Heart right ventricle (tissue), 16 donors: ENCODE results near the gene MFSD11. TPM values are rescaled to one million over a fixed set of nuclear protein-coding genes. Genes with fewer than 3 reads are reported as not detected.
"Not testable (repeated sequence)": the region's sequence is repeated elsewhere in the genome, so short reads cannot be mapped to it uniquely, and the experiment has no call there.

ENCODE experiments used
- ATAC-seq, 8 donors: fragments of 200-7000 bp; cut with Tn5 transposase; one replicate each; pipeline ENCODE4 v1.9.1; 2020; ENCODE audit warnings: mild to moderate bottlenecking in 8 of 8, moderate library complexity in 8 of 8, moderate number of reproducible peaks in 1 of 8
- DNase-seq, 2 donors: peaks; one replicate each; pipeline ENCODE4 v3.0.0-alpha.2; 2020
- H3K27ac ChIP-seq, 10 donors: fragments of 200-600 bp; sonication (generic) in 2 of 10; one replicate each; pipeline versions ENCODE4 v1.5.0 to v1.8.0; 2020 to 2022; ENCODE audit warnings: mild to moderate bottlenecking in 3 of 10
- H3K27me3 ChIP-seq, 7 donors: fragments of 200-600 bp; one replicate each; pipeline ENCODE4 v1.8.0; 2021 to 2022; ENCODE audit warnings: mild to moderate bottlenecking in 2 of 7
- H3K36me3 ChIP-seq, 9 donors: fragments of 200-600 bp; sonication (generic) in 1 of 9; one replicate each; pipeline versions ENCODE4 v1.5.0 to v1.8.0; 2020 to 2022; ENCODE audit warnings: mild to moderate bottlenecking in 2 of 9
- H3K4me1 ChIP-seq, 9 donors: fragments of 200-600 bp; sonication (generic) in 1 of 9; one replicate each; pipeline versions ENCODE4 v1.5.0 to v1.8.0; 2020 to 2022; ENCODE audit warnings: mild to moderate bottlenecking in 4 of 9
- H3K4me3 ChIP-seq, 10 donors: fragments of 200-600 bp; sonication (generic) in 2 of 10; one replicate each; pipeline versions ENCODE4 v1.5.0 to v1.8.0; 2020 to 2022; ENCODE audit warnings: mild to moderate bottlenecking in 7 of 10, moderate library complexity in 2 of 10
- H3K9me3 ChIP-seq, 11 donors: fragments of 200-600 bp in 10 of 11; sonication (generic) in 2 of 11; one replicate each; pipeline versions ENCODE4 v1.5.0 to v1.8.0; 2013 to 2022; ENCODE audit warnings: mild to moderate bottlenecking in 2 of 11, control low read depth in 1 of 11, moderate library complexity in 1 of 11
- WGBS, 2 donors: extraction: QIAGEN DNeasy Blood & Tissue Kit; methylation state at CpG; one replicate each; pipeline ENCODE4 v1.1.7; 2013; ENCODE audit warnings: inconsistent platforms in 1 of 2; 5-methylcytosine and 5-hydroxymethylcytosine counted together
- intact Hi-C, 10 donors: fragments of 100-400 bp; cut with DNase I; formaldehyde crosslinking; loops; one replicate each; pipeline versions ENCODE4 v1.11.1 to v1.14.2; 2022
- polyA plus RNA-seq, 2 donors: library from polyadenylated mRNA; stranded (reverse); fragments of 200-250 nt; gene quantifications; one replicate each; pipeline ENCODE4 v1.2.3, GENCODE V29; 2013
- total RNA-seq, 10 donors: library from RNA; stranded (reverse); fragmentation: NEBNext Ultra II Directional in 3 of 10; extraction: Animal tissue kit (Norgen Biotek cat#: 25700) in 3 of 10; gene quantifications; one replicate each; pipeline versions ENCODE4 v1.2.1 to v1.2.4, GENCODE V29; 2021 to 2023
- TF ChIP-seq, protein P1 (sequence below), 9 donors: fragments of 200-600 bp; sonication (generic) in 2 of 9; IDR thresholded peaks; one replicate each; pipeline versions ENCODE4 v1.5.0 to v1.8.0; 2021 to 2022; ENCODE audit warnings: antibody characterized with exemption in 9 of 9, mild to moderate bottlenecking in 5 of 9, moderate library complexity in 1 of 9
- donor health status: Arrhythmogenic right ventricular cardiomyopathy.
- donor health status: ischemic (EF 13 %, LVEDD 7.1; RV severe dilation, severe dysfunction).
- donor health status: healthy with polysubstance abuse.
- donor health status: DM: no; HTN: yes; CAD: no.
- donor health status: DM: no; HTN: no; CAD: no.
- donor health status: ischemic (EF 25% LVEDD 6.9; RV normal size, moderate dysfunction).
- donor health status: ischemic (EF 25% LVEDD 5.7; RV mildly dilated, moderate dysfunction).
- donor health status: healthy.
- donor health status: DM: yes; HTN: yes; CAD: no.
- donor health status: Ischemic cardiomyopathy.
- donor health status: ischemic (EF 35%, LVEDD 5.7; RV mildly dilated, moderate dysfunction).
- donor health status: nonischemic (EF 11% LVEDD 7.7; RV severe dilation, severe dysfunction).
- donor health status: DM: yes; HTN: yes; CAD: no.
- donor health status: PGD.
- donor health status: ischemic (EF 29% LVEDD 5.4; RV normal size, mild dysfunction).
- donor health status: nonischemic (EF 23%, LVEDD 6.1; RV moderate dilation, normal function).

Gene MFSD11
- total and polyA plus RNA-seq, 12 donors = 9.2 to 34.4 (median 28.9) TPM

DNA sequence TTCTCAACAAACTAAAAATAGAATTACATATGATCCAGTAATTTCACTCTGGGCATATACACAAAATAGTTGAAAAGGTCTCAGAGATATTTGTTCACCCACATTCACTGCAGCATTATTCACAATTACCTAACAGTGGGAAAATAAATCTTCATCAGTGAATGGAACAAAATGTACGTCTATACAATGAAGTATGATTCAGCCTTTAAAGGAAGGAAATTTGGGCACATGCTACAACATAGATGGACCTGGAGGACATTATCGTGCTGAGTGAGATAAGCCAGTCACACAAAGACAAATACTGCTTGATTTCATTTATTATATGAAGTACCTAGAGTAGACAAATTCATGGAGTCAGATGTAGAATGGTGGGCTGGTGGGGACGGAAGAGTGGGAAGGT, 47.0 kb downstream of the MFSD11 start:
- peaks cover 0 to 68% (median 17%) of the 10 kb centered on the region in 9 donors for H3K36me3 ChIP-seq
- no peak overlapping the region for H3K27ac ChIP-seq
- TF ChIP-seq, protein P1, sequence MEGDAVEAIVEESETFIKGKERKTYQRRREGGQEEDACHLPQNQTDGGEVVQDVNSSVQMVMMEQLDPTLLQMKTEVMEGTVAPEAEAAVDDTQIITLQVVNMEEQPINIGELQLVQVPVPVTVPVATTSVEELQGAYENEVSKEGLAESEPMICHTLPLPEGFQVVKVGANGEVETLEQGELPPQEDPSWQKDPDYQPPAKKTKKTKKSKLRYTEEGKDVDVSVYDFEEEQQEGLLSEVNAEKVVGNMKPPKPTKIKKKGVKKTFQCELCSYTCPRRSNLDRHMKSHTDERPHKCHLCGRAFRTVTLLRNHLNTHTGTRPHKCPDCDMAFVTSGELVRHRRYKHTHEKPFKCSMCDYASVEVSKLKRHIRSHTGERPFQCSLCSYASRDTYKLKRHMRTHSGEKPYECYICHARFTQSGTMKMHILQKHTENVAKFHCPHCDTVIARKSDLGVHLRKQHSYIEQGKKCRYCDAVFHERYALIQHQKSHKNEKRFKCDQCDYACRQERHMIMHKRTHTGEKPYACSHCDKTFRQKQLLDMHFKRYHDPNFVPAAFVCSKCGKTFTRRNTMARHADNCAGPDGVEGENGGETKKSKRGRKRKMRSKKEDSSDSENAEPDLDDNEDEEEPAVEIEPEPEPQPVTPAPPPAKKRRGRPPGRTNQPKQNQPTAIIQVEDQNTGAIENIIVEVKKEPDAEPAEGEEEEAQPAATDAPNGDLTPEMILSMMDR (IDR thresholded peaks at IDR 0.05) = no peak
- intact Hi-C loops = no loop called here
- H3K4me3 ChIP-seq = no peak overlapping the region
- WGBS, 2 donors = 79 to 82% methylated on average over 3 of the region's 3 CpGs
- no peaks in the 10 kb centered on the region for H3K9me3 ChIP-seq
- H3K4me1 ChIP-seq = no peaks in the 10 kb centered on the region
- ATAC-seq (no peak), DNase-seq (no peak)
- no peaks in the 10 kb centered on the region for H3K27me3 ChIP-seq

DNA sequence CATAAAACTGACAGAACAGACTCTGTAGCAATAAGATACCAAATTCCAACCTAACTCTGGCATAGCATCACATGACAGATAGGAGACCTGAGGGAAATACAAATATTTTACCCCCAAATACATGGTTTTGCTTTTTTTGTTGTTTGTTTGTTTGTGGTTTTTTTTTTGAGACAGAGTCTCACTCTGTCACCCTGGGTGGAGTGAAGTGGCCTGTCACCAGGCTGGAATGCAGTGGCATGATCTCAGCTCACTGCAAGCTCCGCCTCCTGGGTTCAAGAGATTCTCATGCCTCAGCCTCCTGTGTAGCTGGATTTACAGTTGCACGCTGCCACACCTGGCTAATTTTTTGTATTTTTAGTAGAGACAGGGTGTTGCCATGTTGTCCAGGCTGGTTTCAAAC, 49.9 kb downstream of the MFSD11 start:
- peak in 3 of 8 donors; percentile 54 to 59 (median 55) for ATAC-seq
- H3K27ac ChIP-seq = peak overlapping the region in 2 of 10 donors; percentile 24 to 30

DNA sequence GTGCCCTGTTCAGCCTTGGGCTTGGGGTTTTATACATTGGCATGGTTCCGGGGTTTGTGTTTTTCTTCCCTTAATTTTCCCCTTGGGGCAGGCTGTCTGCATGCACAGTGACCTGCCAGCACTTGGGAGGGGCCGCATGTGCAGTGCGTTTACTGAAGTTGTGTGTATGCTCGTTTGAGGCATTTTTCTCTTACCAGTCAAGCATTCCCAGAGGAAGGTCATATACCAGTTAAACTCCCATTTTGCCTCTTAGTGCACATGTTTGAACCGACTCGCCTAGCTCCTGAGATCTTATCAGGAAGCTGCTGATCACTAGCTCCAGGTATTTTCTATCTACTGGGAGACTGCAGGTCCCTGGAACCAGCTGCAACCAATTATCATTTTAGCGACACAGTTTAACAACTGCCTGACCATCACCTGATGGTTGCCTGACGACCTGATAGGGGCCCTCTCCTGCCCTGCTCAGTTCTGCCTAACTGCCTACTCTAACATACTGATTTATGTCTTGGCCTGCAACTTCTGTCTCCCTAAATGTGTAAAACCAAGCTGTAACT, 51.4 kb downstream of the MFSD11 start:
- DNase-seq = no peak
- no peak overlapping the region for H3K27ac ChIP-seq
- H3K9me3 ChIP-seq = no peaks in the 10 kb centered on the region
- peaks cover 0 to 15% (median 3%) of the 10 kb centered on the region in 9 donors for H3K4me1 ChIP-seq
- H3K27me3 ChIP-seq = no peaks in the 10 kb centered on the region
- no peak overlapping the region for H3K4me3 ChIP-seq
- H3K36me3 ChIP-seq = peaks cover 0 to 26% (median 5%) of the 10 kb centered on the region in 9 donors
- WGBS, 2 donors = 65 to 78% methylated on average over 8 of the region's 8 CpGs
- TF ChIP-seq, protein P1 (IDR thresholded peaks at IDR 0.05) = no peak
- intact Hi-C loops = no loop called here
- ATAC-seq = peak in 1 of 8 donors; percentile 27

More for the DNA sequence above, 49.9 kb downstream of the MFSD11 start:
- H3K27me3 ChIP-seq, H3K9me3 ChIP-seq, intact Hi-C loops, H3K4me3 ChIP-seq, DNase-seq: not testable (repeated sequence)
- Histone ChIP-seq H3K36me3 (peaks cover 0 to 39% (median 11%) of the 10 kb centered on the region in 9 donors), H3K4me1 (peaks cover 0 to 15% (median 3%) of the 10 kb centered on the region in 9 donors)
- 63 to 88% methylated on average over 2 of the region's 2 CpGs for WGBS, 2 donors

DNA sequence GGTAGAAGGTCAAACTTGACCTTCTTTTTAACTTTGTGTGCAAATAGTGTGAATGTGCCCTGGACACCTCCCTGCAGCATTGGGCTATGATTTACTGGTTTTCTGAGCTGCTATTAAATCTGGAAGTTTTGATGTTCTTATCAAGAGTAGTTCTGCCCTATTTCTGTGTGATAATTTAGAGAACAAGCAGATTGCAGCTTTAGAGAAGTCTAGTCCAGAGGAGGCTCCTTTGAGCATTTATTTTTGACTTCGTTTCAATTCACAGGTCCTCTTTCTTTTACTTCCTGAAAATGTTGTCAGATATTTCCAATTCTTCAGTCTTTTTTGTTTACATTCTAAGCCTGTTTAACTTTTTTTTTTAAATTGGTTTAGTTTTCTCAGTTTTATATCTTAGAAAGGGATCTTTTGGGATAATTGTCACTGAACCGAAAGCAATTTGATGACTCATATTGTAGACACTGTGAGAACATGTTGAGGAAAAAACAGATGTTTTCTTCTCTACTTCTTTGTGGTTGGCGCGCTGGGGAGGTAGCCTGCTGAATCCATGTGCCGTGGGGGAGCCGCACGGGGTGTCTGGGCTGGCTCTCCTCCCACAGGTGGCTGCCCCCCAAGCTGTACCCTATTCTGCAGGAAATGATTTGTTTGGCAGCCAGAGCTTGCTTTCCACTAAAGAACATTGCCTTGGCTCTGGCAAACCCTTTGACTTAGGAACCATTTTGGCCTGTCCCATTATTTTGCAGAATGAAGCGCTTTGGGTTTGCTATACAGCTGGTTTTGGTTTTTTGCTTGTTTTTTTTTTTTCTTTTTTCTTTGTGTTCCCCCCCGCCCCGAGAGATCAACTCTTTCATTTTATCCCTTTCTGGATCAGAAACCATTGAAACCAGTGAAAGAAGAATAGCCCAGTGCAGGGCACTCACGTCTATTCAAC, 53.4 kb downstream of the MFSD11 start:
- Histone ChIP-seq H3K4me3 (peak overlapping the region in 3 of 10 donors; percentile 18 to 26 (median 20)), H3K4me1 (peaks cover 0 to 15% (median 3%) of the 10 kb centered on the region in 9 donors), H3K36me3 (peaks cover 0 to 5% (median 0%) of the 10 kb centered on the region in 9 donors), H3K27me3 (no peaks in the 10 kb centered on the region), H3K27ac (peak overlapping the region in 4 of 10 donors; percentile 1 to 67 (median 55)), H3K9me3 (no peaks in the 10 kb centered on the region)
- TF ChIP-seq, protein P1 (IDR thresholded peaks at IDR 0.05) = no peak
- 50 to 61% methylated on average over 11 of the region's 11 CpGs for WGBS, 2 donors
- intact Hi-C loops = no loop called here
- DNase-seq (peak in 1 of 2 donors; percentile 17), ATAC-seq (peak in 4 of 8 donors; percentile 39 to 53 (median 47))
